ENCODE measurements around the gene FAM228A. TPM values are rescaled to one million over a fixed set of nuclear protein-coding genes. Genes with fewer than 3 reads are reported as not detected.

FAM228A gene
- total RNA-seq, 1 experiment from 2014 or later, result not detected

GRCh38 chr2:24225499-24226242 lies 50.8 kb downstream of the FAM228A start:
- Mint-ChIP-seq H3K36me3 (ENCODE audit: insufficient read depth, unreplicated experiment) (peaks cover 6% of the 10 kb centered on the region), H3K9me3 (ENCODE audit: unreplicated experiment) (no peaks in the 10 kb centered on the region), H3K27me3 (ENCODE audit: insufficient read depth, unreplicated experiment) (no peaks in the 10 kb centered on the region), H3K4me3 (ENCODE audit: unreplicated experiment) (no peak overlapping the region), H3K27ac (ENCODE audit: unreplicated experiment) (no peak overlapping the region), H3K4me1 (ENCODE audit: low read depth, unreplicated experiment) (no peaks in the 10 kb centered on the region)
- Histone ChIP-seq H3K4me3 (ENCODE audit: low read depth, low read length) (no peak overlapping the region), H3K9me3 (no peaks in the 10 kb centered on the region), H3K27me3 (replicated peaks; ENCODE audit: control insufficient read depth, insufficient read depth, low read length) (no peaks in the 10 kb centered on the region), H3K36me3 (ENCODE audit: control insufficient read depth, insufficient read depth, low read length) (no peaks in the 10 kb centered on the region), H3K4me1 (no peaks in the 10 kb centered on the region)
- no peak for DNase-seq
- ChIA-PET CTCF (no interaction called here), POLR2A (no interaction called here)
- no peak for TF ChIP-seq CTCF (IDR thresholded peaks at IDR 0.05; ENCODE audit: insufficient read depth in 1 of 2, low read depth in 1 of 2, low read length in 1 of 2, severe bottlenecking in 1 of 2, unreplicated experiment in 1 of 2)
- intact Hi-C loops (cut with micrococcal nuclease; ENCODE audit: unreplicated experiment), result loop anchor here (5.0 kb wide), 1 partner anchor 137 kb away; the partner anchor contains the start of gene ITSN2
- BruUV-seq (replicated peaks), result no TSS peak

- no peaks in the 10 kb centered on the region for H3K27me3 Mint-ChIP-seq (ENCODE audit: insufficient read depth, unreplicated experiment)
- ChIA-PET CTCF (no interaction called here), POLR2A (no interaction called here)
- peaks cover 6% of the 10 kb centered on the region for H3K36me3 Mint-ChIP-seq (ENCODE audit: insufficient read depth, unreplicated experiment)
- no peak overlapping the region for H3K4me3 Mint-ChIP-seq (ENCODE audit: unreplicated experiment)
- H3K4me1 Mint-ChIP-seq (ENCODE audit: low read depth, unreplicated experiment), result no peaks in the 10 kb centered on the region
- DNase-seq, result peak in 1 of 2 experiments; percentile 17
- no peak overlapping the region for H3K4me3 ChIP-seq (ENCODE audit: low read depth, low read length)
- peak; percentile 46 to 50 for TF ChIP-seq CTCF (IDR thresholded peaks at IDR 0.05; ENCODE audit: insufficient read depth in 1 of 2, low read depth in 1 of 2, low read length in 1 of 2, severe bottlenecking in 1 of 2, unreplicated experiment in 1 of 2)
- H3K27ac Mint-ChIP-seq (ENCODE audit: unreplicated experiment), result no peak overlapping the region
- no peaks in the 10 kb centered on the region for H3K36me3 ChIP-seq (ENCODE audit: control insufficient read depth, insufficient read depth, low read length)
- no peaks in the 10 kb centered on the region for H3K9me3 Mint-ChIP-seq (ENCODE audit: unreplicated experiment)
- no TSS peak for BruUV-seq (replicated peaks)
- no peaks in the 10 kb centered on the region for H3K4me1 ChIP-seq
- intact Hi-C loops (cut with micrococcal nuclease; ENCODE audit: unreplicated experiment), result loop anchor here (1.0 to 5.0 kb wide), 2 partner anchors 134 to 154 kb away; partner anchors contain the start of gene ITSN2
- H3K9me3 ChIP-seq, result no peaks in the 10 kb centered on the region
- no peaks in the 10 kb centered on the region for H3K27me3 ChIP-seq (replicated peaks; ENCODE audit: control insufficient read depth, insufficient read depth, low read length)
Observed at GRCh38 chr2:24228470-24228869, 53.6 kb downstream of the FAM228A start.

- Mint-ChIP-seq H3K4me3 (ENCODE audit: unreplicated experiment) (no peak overlapping the region), H3K36me3 (ENCODE audit: insufficient read depth, unreplicated experiment) (no peaks in the 10 kb centered on the region), H3K27ac (ENCODE audit: unreplicated experiment) (no peak overlapping the region), H3K4me1 (ENCODE audit: low read depth, unreplicated experiment) (no peaks in the 10 kb centered on the region), H3K9me3 (ENCODE audit: unreplicated experiment) (no peaks in the 10 kb centered on the region), H3K27me3 (ENCODE audit: insufficient read depth, unreplicated experiment) (no peaks in the 10 kb centered on the region)
- no peak for DNase-seq
- intact Hi-C loops (cut with micrococcal nuclease; ENCODE audit: unreplicated experiment), result no loop called here
- H3K4me1 ChIP-seq, result no peaks in the 10 kb centered on the region
- H3K27me3 ChIP-seq (replicated peaks; ENCODE audit: control insufficient read depth, insufficient read depth, low read length), result no peaks in the 10 kb centered on the region
- CTCF ChIA-PET, result no interaction called here
- no TSS peak for BruUV-seq (replicated peaks)
- H3K36me3 ChIP-seq (ENCODE audit: control insufficient read depth, insufficient read depth, low read length), result no peaks in the 10 kb centered on the region
- no peaks in the 10 kb centered on the region for H3K9me3 ChIP-seq
- TF ChIP-seq CTCF (IDR thresholded peaks at IDR 0.05; ENCODE audit: insufficient read depth in 1 of 2, low read depth in 1 of 2, low read length in 1 of 2, severe bottlenecking in 1 of 2, unreplicated experiment in 1 of 2), result no peak
- H3K4me3 ChIP-seq (ENCODE audit: low read depth, low read length), result no peak overlapping the region
- POLR2A ChIA-PET, result no interaction called here
Observed at GRCh38 chr2:24231461-24231881, 56.6 kb downstream of the FAM228A start.
